HG02759 (cell line): ENCODE results near the gene SPSB2.

Experiments
- ATAC-seq: cut with Tn5 transposase; IDR thresholded peaks from one replicate; pipeline ENCODE4 v1.9.1; 2021; ENCODE audit warnings: mild to moderate bottlenecking, moderate library complexity; ENCODE audit not compliant: unreplicated experiment

SPSB2 gene

DNA sequence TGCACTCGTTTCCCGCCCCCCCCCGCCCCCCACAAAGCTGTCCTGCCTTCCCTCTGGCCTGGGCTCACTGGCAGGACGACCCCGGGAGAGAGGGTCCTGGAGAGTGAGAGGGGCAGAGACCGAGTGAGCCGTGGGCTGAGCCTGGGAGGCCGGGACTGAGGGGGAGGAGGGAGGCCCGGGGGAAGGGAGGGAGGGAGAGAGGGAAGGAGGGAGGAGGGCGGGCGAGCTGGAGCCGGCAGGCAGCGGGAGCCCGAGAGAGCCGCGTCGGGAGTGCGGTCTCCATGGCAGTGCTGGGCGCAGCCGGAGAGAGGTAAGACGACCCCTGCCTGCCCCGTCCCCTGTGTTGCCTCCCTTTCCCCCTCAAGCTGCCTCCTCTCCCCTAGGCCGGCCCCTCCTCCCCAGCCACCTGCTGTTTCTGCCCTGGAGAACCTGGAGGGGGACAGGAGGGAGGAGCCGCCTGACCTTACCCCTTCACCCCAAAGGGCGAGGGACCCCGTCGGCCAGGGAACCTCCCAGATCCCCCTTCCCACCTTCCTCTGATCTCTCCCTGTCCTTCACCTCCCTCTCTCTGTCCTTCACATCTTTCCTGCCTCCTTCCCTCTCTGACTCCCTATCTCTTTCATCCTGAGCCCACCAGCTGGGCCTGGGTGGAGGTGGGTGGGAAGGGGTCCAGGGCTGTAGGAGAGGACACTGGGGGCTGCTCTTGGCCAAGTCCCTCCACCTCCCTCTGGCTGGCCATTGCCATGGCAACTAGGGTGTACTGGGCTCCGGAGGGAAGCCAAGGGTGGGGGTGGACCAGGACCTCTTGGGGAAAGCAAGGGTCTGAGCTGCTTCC is 51.3 kb downstream of the SPSB2 start, which contains the start of gene GPR162:
Gene GPR162 (plus strand): TSS at position 231 of the 835 bp plus-strand sequence. CDS start 2,078 bp downstream, outside the sequence.
- no peak for ATAC-seq
